Activated naive CD4-positive, alpha-beta T cell treated with anti-CD3 and anti-CD28 coated beads, Interleukin-2, amount 50 U/mL, for 16 hours (primary cell): ENCODE measurements around the gene SIN3B.

ENCODE experiments used
- DNase-seq: peaks from one replicate; pipeline ENCODE4 v3.0.0-alpha.2; 2020

SIN3B gene

GRCh38 chr19:16824658-16825311 is 4.4 kb upstream of the SIN3B start:
- no peak for DNase-seq

- DNase-seq: no peak
Measured at GRCh38 chr19:16825312-16826052, 3.7 kb upstream of the SIN3B start.

GRCh38 chr19:16829822-16830289 is 658 bp downstream of the SIN3B start:
- no peak for DNase-seq

GRCh38 chr19:16830679-16831078 is 1.5 kb downstream of the SIN3B start:
- no peak for DNase-seq

- no peak for DNase-seq
Measured at GRCh38 chr19:16831531-16831930, 2.3 kb downstream of the SIN3B start.

- no peak for DNase-seq
Measured at GRCh38 chr19:16834747-16835146, 5.5 kb downstream of the SIN3B start.

- DNase-seq: no peak
Measured at GRCh38 chr19:16836115-16837034, 7.2 kb downstream of the SIN3B start.

GRCh38 chr19:16837035-16837362 is 7.8 kb downstream of the SIN3B start:
- no peak for DNase-seq

- DNase-seq: no peak
Measured at GRCh38 chr19:16841391-16841926, 12.3 kb downstream of the SIN3B start.

- DNase-seq: no peak
Measured at GRCh38 chr19:16846901-16847300, 17.7 kb downstream of the SIN3B start.

- DNase-seq: no peak
Measured at GRCh38 chr19:16847430-16847829, 18.2 kb downstream of the SIN3B start.

GRCh38 chr19:16849168-16849567 is 20.0 kb downstream of the SIN3B start:
- DNase-seq: no peak

- no peak for DNase-seq
Measured at GRCh38 chr19:16850133-16850532, 20.9 kb downstream of the SIN3B start.

GRCh38 chr19:16851031-16851712 is 22.0 kb downstream of the SIN3B start:
- no peak for DNase-seq

- no peak for DNase-seq
Measured at GRCh38 chr19:16853066-16853465, 23.9 kb downstream of the SIN3B start.

GRCh38 chr19:16856091-16856490 is 26.9 kb downstream of the SIN3B start:
- no peak for DNase-seq

GRCh38 chr19:16859626-16860025 is 30.4 kb downstream of the SIN3B start:
- DNase-seq: no peak

GRCh38 chr19:16860118-16860517 is 30.9 kb downstream of the SIN3B start:
- DNase-seq: no peak

GRCh38 chr19:16861011-16861410 is 31.8 kb downstream of the SIN3B start:
- DNase-seq: no peak

- no peak for DNase-seq
Measured at GRCh38 chr19:16861834-16862233, 32.6 kb downstream of the SIN3B start.

GRCh38 chr19:16862826-16863415 is 33.7 kb downstream of the SIN3B start:
- no peak for DNase-seq

- DNase-seq: no peak
Measured at GRCh38 chr19:16867211-16867610, 38.0 kb downstream of the SIN3B start.
